ENCODE results near the gene MSRB3. TPM values are rescaled to one million over a fixed set of nuclear protein-coding genes. Genes with fewer than 3 reads are reported as not detected.

MSRB3 gene
- total RNA-seq, 1 experiment from 2014 or later: 1.1 TPM

DNA sequence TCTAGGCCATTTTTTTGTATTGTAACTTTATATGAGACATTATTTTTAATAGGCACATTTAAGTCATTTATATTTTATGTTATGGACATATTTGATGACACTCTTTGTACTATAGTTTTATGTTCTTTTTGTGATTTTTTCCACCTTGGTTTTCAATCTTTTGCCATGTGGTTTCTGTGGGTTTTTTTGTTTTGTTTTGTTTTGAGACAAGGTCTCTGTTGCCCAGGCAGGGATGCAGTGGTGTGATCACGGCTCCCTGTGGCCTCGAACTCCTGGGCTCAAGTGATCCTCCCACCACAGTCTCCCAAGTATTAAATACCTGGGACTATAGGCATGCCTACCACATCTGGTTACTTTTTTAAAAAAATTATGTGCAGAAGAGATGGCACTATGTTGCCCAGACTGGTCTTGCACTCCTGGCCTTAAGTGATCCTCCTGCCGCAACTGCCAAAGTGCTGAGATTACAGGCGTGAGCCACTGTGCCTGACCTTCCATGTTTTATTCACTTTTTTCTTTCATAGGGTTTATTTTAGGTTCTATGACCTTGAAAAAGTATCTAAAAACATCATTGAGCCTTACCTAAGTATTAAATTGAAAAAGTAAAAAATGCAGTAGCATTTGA, 16.3 kb downstream of the MSRB3 start:
- H3T11ph ChIP-seq (ENCODE audit: low read length): no peak overlapping the region
- no peaks in the 10 kb centered on the region for H3K9me3 ChIP-seq (ENCODE audit: control insufficient read depth, low read depth, low read length)
- H3K4me1 Mint-ChIP-seq: no peaks in the 10 kb centered on the region
- no peak overlapping the region for H2BK15ac ChIP-seq (ENCODE audit: low read depth, low read length)
- H3K79me1 ChIP-seq (ENCODE audit: insufficient read depth, low read depth, low read length, poor library complexity, severe bottlenecking): no peaks in the 10 kb centered on the region
- no peak overlapping the region for H3K56ac ChIP-seq (ENCODE audit: insufficient read length, low read depth, low read length)
- H3K9me3 Mint-ChIP-seq: no peaks in the 10 kb centered on the region
- no peak overlapping the region for H2BK120ac ChIP-seq (ENCODE audit: low read depth, low read length, poor library complexity, severe bottlenecking)
- no peak overlapping the region for H4K8ac ChIP-seq (replicated peaks; ENCODE audit: insufficient read length, low read depth, low read length)
- no peaks in the 10 kb centered on the region for H3K36me3 Mint-ChIP-seq (ENCODE audit: insufficient read depth in 1 of 3, low read depth in 3 of 3)
- no peak overlapping the region for H3K9ac ChIP-seq (ENCODE audit: extremely low read depth, insufficient read length, low read length)
- H4K91ac ChIP-seq (ENCODE audit: insufficient read length, low read depth, low read length): no peak overlapping the region
- H3K27me3 Mint-ChIP-seq (ENCODE audit: low read depth): no peaks in the 10 kb centered on the region; the same call in 1 of the 2 replicates
- H3K27ac Mint-ChIP-seq: no peak overlapping the region
- no peak overlapping the region for H4K5ac ChIP-seq (ENCODE audit: insufficient read length, low read depth, low read length)
- H2BK12ac ChIP-seq (ENCODE audit: insufficient read length, low read depth, low read length): no peak overlapping the region
- no peak overlapping the region for H3K4me2 ChIP-seq (ENCODE audit: insufficient read depth, insufficient read length, low read length)
- H3K23me2 ChIP-seq (ENCODE audit: insufficient read length, low read depth, low read length, poor library complexity, severe bottlenecking): no peaks in the 10 kb centered on the region
- DNase-seq: no peak
- H2AFZ ChIP-seq (ENCODE audit: low read length): no peak overlapping the region
- no peak overlapping the region for H2BK5ac ChIP-seq (ENCODE audit: insufficient read length, low read length)
- no peak overlapping the region for H3K27ac ChIP-seq (ENCODE audit: insufficient read length, low read depth, low read length)
- no peaks in the 10 kb centered on the region for H3K27me3 ChIP-seq (ENCODE audit: insufficient read depth, low read length)
- H3K14ac ChIP-seq (ENCODE audit: insufficient read depth, low read length): no peak overlapping the region
- no peak overlapping the region for H3K23ac ChIP-seq (ENCODE audit: insufficient read length, low read depth, low read length)
- no peak overlapping the region for H2BK20ac ChIP-seq (ENCODE audit: low read depth, low read length, poor library complexity, severe bottlenecking)
- no CpG with 5 or more reads among the region's 4 CpGs for WGBS (ENCODE audit: extremely low coverage, insufficient read length, low lambda C conversion rate)
- no peaks in the 10 kb centered on the region for H3K79me2 ChIP-seq (ENCODE audit: insufficient read depth, low read length)
- H3K4ac ChIP-seq (ENCODE audit: low read depth, low read length): no peak overlapping the region
- no peak overlapping the region for H2AK5ac ChIP-seq (ENCODE audit: insufficient read length, low read length)
- H3K4me1 ChIP-seq (ENCODE audit: insufficient read depth, low read length): no peaks in the 10 kb centered on the region
- no peak overlapping the region for H3K18ac ChIP-seq (ENCODE audit: insufficient read length, low read depth, low read length)
- no peaks in the 10 kb centered on the region for H4K20me1 ChIP-seq (ENCODE audit: control insufficient read depth, insufficient read depth, insufficient read length)
- TF ChIP-seq, protein P1, sequence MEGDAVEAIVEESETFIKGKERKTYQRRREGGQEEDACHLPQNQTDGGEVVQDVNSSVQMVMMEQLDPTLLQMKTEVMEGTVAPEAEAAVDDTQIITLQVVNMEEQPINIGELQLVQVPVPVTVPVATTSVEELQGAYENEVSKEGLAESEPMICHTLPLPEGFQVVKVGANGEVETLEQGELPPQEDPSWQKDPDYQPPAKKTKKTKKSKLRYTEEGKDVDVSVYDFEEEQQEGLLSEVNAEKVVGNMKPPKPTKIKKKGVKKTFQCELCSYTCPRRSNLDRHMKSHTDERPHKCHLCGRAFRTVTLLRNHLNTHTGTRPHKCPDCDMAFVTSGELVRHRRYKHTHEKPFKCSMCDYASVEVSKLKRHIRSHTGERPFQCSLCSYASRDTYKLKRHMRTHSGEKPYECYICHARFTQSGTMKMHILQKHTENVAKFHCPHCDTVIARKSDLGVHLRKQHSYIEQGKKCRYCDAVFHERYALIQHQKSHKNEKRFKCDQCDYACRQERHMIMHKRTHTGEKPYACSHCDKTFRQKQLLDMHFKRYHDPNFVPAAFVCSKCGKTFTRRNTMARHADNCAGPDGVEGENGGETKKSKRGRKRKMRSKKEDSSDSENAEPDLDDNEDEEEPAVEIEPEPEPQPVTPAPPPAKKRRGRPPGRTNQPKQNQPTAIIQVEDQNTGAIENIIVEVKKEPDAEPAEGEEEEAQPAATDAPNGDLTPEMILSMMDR (conservative IDR thresholded peaks at IDR 0.05): no peak
- no peak overlapping the region for H3K4me3 Mint-ChIP-seq
